Raji (cell line): ENCODE results near the gene TFAP2A.

Source experiments
- POLR2A ChIP-seq: IDR thresholded peaks from 2 replicates; pipeline ENCODE4 v1.6.1; 2011; ENCODE audit warnings: low read depth, low read length, control low read depth; ENCODE audit not compliant: insufficient read depth

Gene TFAP2A

DNA sequence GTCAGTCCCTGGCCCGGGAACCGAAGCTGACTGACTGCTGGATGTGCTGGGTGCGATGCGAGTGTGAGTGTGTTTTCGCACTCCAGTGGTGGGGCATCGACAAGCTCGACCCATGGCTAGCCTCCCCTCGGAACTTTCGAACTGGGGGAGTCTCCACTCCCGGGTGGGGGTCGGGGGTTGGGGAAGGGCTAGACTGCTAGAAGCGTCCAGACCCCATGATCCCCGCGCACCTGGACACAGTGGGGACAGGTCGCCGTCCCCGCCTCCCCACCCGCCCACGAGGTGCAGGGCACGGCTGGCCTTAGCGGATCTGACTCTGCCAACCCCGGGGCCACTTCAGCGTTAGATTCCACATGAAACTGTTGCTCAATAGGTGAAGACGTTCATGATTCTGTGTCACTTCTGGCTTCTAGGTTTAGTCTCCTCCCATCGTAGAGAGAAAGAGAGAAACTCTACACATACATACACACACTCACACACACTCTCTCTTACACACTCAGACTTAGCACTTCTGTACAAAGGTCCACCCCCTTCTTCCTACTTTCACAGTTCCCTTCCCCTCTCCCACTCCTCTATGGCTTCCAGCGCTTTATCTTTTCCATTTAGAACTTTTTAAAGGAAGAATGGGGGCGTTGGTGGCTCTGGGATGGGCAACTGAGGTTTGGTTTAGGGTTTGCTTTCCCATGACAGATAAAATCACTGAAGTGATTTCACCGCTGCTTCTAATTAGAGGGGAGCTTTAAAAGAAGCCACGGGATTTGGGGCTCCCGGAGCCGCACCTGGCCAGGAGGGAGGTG lies 5.1 kb upstream of the TFAP2A start:
- TF ChIP-seq POLR2A: no peak

DNA sequence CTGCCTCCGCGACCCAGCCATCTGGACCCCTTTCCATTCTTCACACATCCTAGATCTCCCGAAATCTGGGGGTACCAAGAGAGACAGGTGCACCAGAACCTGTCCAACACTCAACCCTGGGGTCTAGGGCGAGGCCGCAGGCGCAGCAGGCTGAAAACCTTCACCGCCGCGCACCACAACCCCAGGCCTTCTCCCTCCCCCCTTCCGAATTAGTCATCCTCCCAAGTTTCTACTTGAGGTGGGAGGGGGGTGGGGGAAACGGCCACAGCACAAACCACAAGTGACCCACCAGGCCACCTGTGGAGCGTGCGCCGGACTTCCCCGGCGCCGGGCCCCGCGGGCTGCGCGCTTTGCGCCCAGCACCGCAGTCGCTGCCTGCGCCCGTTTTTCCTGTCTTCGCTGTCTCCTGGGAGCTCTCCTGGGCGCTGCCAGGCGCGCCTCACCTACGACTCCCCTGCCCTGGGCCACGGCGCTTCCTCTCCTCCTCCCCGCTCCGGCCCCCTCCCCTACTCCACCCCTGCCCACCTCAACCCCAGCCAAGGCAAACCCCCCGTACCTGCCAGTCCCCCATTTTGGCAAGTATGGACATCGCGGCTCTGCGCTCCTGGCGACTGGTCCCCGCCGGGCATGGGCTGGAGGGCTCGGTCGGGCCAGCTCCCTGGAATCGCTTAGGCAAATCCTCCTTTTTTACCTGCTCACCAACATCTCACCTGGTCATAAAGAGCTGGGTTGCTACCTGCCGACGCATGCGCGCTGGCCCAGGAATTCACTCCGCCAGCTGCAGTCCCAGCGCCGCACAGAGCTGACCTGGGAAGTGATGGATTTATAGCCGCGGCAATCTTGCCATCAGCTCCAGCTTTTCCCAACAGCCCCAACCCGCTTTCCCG lies 4.2 kb upstream of the TFAP2A start:
- TF ChIP-seq POLR2A: no peak

DNA sequence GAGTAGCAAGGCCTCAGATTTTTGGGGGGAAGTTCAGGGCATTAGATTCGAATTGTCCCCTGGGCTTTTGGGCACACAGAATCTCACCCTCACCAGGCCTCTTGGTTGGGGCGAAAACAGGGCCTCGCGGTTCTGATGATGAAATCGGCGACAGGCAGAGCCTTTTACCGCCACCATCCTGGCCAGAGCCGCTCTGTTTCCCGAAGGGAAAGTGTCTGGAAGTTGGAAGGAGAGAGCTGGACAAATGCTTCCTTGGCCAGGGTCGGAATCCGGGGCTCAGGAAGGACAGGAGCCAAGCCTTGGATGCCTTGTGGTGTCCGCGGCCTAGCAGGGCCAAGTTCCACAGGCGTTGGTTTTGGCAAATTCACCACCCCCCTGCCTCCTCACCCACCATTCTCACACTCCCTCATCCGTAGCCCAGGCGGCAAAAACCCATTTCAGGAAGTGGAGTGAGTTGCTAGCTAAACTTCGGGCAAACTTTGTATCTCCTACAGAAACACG lies 3.5 kb upstream of the TFAP2A start:
- no peak for TF ChIP-seq POLR2A

DNA sequence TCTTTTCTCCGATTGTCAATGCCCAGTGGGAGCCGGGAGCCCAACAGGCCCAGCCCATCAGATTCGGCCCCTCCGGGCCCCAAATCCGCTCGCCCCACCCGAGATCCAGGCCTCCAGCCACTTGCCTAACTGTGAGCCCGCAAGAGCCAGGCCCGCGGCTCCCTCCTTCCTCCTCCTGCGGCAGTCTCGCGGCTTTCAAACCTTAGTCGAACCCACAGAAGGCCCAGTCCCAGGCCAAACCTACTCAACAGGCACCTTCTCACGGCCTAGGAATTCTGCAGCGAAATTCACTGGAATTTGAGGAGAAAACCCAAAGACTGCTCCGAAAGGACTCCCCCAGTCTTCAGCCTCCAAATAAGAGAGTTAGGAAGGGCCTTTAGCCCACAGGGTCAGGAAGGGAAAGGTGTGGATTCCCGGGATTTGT lies 2.8 kb upstream of the TFAP2A start:
- no peak for TF ChIP-seq POLR2A

DNA sequence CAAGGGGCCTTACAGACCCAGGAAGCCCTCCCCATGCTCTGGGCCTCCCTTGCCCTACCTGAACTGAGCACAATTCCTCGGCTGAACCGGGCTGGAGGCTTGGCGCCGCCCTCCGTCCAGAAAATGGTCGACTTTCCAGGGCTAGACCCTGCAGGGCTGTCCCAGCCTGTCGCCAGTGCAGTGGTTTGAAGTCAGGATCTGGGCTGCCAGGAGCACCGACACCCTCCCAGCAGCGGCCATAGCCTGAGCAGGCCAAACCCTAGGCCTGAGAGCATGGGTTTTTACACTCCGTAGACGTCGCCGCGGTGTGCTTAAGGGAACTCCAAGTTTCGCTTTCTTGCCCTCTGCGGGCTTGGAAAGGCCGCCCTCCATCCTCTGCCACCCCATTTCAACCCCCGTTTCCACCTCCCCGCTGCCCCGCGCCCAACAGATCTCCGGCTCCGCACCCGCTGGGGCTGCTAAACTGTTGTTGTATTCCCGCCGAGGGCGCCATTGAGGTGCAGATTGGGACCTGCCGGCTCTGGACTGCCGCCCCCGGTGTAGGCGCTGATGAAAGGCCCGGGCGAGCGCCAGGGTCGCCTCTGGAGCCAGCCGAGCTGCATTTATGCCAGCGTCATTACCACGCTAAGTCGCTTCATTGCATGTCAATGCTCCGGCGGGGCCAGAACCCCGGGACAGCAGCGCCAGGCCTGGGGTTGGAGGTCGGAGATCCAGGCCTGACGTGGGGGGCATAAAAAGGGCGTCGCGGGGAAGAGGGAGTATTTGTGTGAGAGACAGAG lies 2.2 kb upstream of the TFAP2A start:
- no peak for TF ChIP-seq POLR2A

DNA sequence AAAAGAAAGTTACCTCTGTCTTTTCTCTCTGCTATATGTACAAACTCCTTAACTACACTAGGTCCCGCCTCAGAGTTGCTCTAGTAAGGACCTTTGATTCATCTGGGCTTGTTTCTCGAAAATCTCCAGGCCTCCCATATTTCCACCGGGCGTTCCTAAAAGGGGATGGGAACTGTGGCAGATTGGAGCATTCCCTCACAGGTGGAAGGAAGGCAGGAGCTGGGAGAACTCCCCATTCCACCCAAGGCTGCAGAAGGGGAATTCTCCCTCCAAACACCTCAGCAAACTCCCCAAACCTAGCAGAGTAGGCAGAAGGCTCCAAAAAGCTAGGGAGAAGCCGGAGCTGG lies 1.6 kb upstream of the TFAP2A start:
- TF ChIP-seq POLR2A: no peak

DNA sequence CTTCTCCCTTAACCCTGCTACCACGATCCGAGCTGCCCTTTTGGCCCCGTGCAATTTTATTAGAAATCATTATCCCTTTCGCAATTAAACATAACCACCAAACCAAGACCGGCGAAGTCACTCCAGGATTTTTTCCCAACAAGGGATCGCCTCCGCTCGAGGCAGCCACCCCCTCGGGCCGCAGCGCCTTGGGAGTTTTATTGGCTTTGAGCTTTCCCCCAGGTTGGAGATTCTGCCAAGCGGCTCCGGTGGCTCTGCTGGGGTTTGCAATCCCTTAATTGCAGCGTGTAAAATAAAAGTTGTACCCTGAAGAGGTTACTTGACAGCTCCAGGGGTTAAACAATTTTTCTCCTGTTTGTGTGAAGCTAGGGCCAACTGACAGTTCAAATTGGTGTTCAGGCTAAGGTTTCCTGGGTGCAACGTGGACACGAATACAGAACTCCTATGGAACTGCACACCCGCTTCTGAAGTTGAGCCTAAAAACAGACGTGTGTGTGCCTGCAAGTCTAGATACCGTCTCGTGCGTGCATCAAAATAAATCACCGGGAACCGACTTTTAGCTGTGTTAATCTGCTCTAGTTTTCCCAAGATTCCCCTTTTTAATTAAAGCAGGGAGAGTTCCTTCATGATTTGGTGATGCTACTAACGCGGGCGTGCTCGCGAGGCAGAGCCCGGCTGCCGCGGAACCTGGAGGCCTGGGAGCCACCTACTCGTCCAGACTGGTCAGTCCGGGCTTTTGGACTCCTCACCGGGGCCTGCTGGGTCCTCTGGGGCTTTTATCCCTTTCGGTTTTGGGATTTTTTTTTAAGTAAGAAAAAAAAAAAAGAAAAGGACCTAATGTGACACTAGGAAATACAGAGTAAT lies 975 bp upstream of the TFAP2A start:
- TF ChIP-seq POLR2A: no peak

DNA sequence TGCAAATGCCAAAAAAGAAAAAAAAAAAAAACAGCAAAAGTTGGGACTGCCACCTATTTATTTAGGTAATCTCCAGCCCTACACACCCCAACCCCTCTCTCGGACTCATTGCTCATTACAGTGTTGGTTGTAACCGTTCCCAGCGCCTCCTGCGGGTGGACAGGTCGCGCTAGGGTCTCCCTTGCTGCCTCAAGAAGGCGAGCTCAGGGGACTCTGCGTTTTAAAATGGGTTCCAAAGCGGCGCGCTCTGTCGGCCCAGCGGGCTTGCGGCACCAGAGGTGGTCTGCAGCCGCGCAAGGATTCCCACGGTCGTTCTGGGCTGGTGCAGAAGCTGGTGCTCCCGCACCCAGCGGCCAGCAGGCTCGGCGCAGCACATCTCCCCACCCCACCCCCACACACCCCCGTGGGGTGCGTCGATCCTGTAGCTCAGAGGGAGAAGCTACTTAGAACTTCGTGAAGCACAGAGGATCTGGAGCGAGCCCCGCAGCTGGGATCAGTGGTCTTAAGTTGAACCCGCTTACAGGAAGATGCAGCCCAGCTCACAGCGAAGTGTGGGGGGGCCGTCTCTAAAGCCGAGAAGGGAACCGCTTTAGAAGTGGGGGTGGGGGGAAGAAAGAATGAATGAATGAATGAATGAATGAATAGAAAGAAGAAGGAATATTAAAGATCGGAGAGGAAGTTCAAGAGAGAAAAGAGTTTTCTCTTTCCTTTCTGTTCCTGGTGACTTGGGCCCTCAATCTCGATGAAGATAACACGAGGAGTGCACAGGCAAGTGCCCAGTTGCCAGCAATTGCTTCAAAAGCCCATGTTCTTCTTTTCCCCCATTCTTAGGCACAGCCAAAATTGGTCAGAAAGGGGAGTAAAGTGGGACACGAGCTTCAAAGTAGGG lies 780 bp downstream of the TFAP2A start:
- no peak for TF ChIP-seq POLR2A

DNA sequence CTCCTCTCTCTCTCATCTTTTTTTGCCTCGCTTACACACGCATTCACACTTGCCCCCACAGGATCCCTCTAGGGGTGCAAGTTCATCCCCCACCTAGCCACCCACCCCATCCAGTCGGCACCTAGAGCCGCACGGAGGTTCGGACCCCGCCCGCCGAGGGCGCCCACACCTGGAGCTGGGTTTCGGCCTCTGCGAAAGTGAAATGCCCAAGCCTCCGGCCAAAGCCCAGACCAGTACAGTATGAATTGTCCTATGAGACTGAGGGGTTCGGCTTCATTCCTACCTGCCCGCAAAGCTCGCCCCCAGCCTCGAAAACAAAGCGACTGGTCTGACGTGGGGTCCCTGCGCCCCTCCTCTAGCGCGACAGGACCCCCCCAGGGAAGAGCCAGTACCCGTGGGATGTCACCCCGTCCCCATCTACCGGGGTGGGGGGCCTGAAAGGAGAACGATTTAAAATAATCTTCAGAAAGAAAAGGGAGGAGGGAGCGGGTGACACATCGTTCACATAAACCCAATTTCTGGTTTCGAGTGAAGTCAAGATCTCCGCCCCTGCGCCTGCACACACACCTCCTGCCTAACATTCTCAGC lies 1.5 kb downstream of the TFAP2A start:
- no peak for TF ChIP-seq POLR2A

DNA sequence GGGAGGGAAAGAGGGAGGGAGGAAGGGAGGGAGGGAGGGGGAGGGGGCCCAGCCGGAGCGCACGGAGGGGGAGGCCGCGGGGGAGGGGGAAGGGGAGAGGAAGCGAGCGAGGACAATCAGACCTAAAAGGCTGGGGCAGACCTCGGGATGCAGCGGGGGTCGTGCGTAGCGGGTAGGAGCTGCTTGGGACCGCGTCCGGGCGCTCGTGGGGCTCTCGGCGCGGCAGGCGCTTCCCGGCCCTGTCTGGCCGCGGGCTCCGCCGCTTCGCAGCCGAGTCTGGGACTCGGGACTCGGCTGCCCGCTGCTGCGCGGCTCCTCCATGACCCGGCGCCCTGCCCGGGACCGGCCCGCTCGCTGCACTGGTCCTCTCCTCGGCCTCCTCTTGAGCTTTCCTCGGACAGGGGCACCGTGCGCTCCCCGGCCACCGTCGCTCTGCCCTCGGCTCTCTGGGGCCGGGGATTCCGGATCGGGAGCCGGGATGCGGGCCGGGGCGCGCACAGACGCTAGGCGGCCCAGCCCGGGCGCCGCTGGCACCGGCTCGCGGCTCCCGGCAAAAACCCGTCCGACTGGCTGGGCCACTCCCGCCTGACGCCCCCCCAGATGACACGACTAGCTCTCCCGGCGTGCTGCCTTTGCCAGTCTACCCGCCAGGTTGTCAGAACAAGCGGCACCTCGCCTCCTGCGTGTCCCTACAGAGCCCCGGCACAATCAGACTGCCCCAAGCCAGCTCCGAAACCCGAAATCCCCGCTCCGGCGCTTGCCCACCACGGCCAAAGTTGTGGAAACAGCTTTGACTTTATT lies 2.2 kb downstream of the TFAP2A start:
- TF ChIP-seq POLR2A: no peak

DNA sequence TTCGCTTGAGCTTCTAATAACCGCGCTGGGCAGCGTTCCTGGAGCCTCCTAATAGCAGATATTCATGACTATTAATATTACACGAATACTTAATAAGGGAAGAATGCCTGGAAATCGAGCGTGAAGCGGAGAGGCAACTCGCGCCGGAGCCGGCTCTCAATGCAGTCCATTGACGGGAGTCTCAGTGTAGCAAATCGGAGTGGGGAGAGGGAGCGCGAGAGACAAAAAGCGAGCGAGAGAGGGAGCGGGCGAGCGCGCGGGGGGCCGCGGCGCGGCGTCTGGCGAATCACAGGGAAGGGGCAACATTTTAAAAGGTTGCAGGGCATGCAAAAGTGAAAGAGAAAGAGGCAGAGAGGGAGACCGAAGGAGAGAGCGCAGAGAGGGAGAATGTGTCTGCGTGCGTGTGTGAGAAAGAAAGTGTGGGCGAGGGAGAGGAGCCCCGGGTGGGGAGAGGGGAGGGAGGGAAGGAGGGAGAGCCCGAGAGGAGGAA lies 2.9 kb downstream of the TFAP2A start:
- no peak for TF ChIP-seq POLR2A
